Epidermal melanocyte (primary cell): ENCODE data around the gene ZNF680.
"Not testable (repeated sequence)": the region's sequence is repeated elsewhere in the genome, so short reads cannot be mapped to it uniquely, and the experiment has no call there.

Experiments
- DNase-seq: peaks from one replicate; pipeline ENCODE4 v3.0.0; 2011; ENCODE audit warnings: low spot score; ENCODE audit not compliant: insufficient read length

ZNF680 gene

DNA sequence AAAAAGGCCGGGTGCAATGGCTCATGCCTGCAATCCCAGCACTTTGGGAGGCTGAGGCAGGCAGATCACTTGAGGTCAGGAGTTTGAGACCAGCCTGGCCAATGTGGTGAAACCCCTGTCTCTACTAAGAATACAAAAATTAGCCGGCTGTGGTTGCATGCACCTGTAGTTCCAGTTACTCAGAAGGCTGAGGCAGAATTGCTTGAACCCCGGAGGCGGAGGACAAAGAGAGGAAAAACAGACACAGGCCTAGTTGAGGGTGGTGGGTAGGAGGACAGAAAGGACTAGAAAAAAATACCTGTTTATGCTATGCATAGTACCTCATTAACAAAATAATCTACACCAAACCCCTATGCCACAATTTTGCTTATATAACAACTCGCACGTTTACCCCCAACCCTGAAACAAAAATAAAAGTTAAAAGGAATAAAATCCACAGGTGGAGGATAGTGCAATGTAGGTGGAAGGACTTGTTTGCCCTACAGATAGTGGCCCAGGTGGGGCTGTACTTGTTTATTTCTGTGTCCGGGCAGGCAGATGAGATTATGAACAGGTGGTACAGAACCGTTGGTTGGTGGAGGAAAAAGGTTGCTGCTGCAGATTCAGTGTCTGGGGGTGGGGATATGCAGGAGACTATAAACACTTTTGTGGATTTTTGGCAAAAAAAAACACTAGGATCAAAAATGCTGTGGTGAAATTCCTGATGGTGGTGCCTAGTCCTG is 5.1 kb downstream of the ZNF680 start:
- no peak for DNase-seq

DNA sequence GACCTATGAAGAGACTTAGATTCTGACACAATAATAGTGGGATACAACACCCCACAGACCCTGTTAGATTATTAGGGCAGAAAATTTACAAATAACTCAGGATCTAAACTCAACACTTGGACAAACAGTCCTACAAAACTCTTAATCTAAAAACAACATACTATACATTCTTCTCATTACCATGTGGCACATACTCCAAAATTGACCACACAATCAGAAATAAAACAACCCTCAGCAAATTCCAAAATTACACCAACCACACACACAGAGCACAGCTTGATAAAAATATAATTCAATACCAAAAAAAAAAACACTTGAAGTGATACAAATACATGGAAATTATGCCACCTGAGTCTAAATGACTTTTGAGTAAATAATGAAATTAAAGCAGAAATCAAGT is 7.8 kb downstream of the ZNF680 start:
- DNase-seq, result no peak

DNA sequence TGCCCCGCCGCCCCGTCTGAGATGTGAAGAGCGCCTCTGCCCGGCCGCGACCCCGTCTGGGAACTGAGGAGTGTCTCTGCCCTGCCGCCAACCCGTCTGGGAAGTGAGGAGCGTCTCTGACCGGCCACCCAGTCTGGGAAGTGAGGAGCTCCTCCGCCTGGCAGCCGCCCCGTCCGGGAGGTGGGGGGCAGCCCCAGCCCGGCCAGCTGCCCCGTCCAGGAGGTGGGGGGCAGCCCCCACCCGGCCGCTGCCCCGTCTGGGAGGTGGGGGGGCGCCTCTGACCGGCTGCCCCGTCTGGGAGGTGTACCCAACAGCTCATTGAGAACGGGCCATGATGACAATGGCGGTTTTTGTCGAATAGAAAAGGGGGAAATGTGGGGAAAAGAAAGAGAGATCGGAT is 8.7 kb downstream of the ZNF680 start:
- DNase-seq, result not testable (repeated sequence)

DNA sequence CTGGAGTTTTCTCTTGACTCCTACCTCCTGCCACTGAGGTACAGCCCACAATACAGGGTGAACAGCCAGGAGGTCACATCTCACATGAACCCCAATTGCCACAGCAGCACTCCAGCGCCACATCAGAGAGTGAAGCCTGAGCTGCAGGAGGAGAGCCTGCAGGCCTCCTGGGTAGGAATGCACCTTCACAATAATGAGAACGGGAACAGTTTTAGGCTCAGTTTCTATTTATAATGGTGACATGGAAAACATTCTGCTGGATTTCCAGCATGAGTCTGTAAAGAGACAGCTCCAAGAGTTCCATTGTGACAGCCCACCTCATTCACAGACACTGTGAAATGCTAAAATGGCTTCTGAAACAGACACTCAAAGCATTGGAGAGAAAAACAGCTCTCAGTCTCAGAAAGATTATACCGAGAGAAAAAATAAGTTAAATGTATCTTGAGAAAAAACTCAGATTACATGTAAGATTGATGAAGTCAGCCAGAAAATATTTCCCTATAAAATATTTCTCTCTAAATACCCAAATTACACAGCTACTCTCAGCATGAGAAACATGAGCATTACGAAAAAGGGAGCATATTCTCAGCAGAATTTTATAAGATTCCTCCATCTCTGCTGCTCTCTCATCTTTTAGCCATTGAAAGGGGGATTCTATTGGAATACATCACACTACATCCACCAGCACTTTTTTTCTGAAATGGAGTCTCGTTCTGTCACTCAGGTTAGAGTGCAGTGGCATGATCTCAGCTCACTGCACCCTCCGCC is 11.3 kb downstream of the ZNF680 start:
- no peak for DNase-seq

DNA sequence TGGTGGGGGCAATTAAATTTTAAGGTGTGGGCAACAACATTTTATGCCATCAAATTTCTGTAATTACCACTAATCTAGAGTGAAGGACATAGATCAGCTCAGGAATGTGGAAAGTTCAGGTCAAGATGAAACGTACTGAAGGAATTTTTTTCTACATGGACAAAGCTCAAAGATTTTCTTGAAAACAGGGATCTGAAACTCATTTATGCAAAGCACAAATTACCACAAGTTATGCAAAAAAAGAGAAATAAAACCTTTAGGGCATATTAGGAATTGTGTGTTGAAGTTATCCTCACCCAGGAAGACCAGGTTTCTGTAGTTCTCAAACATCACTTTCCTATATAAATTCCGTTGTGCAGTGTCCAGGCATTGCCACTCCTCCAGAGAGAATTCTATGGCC is 18.9 kb downstream of the ZNF680 start:
- DNase-seq, result no peak

DNA sequence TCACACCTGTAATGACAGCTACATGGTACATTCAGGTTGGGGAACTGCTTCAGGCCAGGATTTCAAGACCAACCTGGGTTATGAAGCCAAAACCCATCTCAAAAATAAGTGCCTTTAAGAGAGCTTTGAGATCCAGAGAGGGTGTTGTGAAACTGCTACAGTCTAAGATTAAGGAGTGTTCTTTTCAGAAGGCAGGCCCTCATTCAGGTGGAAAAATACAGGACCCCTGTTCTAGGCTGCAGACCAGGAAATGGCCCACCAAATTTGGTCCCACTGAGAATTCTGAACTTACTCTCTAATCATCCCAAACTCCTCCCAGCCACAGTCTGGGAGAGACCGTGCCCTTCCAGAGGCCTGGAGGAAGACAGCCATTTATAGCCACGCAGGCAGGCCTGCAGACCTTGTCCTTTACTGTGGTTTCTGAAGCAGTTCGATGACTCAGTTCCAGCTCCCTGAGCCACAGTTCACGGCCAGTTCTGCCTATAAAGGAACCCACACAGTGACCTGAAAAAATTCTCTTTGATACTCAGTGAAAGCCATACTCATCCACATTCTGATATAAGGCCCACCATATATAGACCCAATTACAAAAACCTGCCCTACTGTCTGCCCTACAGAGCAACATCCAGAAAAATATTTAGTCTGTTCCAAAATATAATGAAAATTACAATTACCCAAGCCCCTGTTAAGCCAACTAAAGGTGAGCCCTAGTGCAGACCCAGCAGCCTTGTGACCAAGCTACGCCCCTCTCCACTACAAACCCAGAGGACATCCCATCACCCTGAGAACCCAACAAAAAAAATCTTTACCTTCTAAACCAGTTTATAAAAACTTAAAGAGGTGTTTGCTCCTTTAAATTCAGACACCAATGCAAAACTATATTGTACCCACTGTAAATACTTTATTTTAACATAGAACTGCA is 21.2 kb downstream of the ZNF680 start:
- no peak for DNase-seq

DNA sequence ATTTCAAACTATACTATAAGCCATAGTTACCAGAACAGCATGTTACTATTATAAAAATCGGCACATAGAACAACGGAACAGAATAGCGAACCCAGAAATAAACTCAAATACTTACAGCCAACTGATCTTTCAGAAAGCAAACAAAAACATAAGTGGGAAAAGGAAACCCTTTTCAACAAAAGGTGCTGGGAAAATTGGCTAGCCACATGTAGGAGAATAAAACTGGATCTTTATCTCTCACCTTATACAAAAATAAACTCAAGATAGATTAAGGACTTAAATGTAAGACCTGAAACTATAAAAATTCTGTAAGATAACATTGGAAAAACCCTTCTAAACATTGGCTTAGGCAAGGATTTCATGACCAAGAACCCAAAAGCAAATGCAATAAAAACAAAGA is 29.1 kb downstream of the ZNF680 start:
- no peak for DNase-seq

DNA sequence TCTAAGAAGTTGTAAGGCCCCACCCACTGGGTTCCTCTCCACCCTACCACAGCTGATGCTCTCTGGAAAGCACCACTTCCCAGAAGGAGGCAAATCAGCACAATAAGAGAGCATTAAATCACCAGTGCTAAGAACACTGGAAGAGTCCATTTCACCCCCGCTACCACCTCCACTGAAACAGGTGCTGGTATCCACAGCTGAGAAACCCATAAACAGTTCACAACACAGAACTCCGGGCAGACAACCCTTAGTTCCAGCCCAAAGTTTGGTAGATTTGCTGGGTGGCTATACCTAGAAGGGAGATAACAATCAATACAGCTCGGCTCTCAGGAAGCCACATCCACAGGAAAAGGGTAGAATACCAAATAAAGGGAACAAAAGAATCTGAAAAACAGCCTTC is 34.1 kb downstream of the ZNF680 start:
- DNase-seq, result no peak

DNA sequence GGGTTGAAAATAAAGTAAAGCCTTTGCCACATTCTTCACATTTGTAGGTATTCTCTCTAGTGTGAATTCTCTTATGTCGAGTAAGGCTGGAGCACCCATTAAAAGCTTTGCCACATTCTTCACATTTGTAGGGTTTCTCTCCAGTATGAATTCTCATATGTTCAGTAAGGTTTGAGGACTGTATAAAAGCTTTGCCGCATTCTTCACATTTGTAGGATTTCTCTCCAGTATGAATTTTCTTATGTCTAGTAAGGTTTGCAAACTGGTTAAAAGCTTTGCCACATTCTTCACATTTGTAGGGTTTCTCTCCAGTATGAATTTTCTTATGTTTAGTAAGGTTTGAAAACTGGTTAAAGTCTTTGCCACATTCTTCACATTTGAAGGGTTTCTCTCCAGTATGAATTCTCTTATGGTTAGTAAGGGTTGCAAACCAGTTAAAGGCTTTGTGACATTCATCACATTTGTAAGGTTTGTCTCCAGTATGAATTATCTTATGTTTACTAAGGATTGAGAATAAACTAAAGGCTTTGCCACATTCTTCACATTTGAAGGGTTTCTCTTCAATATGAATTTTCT is 41.4 kb downstream of the ZNF680 start:
- no peak for DNase-seq

DNA sequence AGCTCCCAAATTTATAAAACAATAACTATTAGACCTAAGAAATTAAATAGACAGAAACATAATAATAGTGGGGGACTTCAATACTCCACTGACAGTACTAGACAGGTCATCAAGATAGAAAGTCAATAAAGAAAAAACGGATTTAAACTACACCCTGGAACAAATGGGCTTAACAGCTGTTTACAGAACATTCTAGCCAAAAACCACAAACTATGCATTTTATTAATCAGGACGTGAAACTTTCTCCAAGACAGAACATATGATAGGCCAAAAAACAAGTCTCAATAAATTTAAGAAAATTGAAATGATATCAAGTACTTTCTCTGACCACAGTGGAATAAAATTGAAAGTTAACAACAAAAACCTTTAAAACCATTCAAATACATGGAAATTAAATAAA is 46.4 kb downstream of the ZNF680 start:
- DNase-seq, result no peak

DNA sequence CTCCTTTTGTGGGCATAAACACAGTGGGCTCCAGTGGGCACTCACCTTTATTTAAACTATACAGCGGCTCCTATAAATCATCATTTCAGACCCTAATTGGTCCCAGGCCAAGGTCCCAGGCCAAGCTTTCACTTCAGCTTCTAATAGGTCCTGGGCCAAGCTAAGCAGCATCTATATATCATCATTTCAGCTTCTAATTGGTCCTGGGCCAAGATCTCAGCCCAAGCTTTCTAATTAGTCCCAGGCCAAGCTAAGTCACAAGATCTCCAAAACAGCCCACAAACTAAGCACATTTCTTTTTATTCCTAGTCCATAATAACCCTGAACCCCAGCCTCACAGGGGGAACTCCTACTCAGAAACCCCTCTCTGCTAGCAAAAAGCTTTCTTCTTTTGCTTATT is 47.1 kb downstream of the ZNF680 start:
- DNase-seq, result no peak

DNA sequence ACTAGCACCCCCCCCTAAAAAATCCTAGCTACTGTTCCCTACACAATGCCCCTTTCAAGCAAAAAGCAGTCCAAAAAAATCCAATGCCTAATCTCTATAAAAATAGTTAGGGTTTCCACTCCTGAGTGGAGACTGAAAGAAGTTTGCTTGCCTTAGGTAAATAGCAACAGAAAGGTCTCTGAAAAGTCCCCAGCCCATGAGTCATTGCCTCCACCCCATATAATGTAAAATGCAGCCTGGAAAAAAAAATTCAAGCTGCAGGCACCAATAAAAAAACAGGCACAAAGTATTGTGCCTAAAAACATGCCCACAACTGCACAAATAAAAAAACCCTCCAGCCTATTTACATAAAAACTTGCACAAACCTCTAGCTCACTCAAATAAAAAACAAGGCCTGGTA is 47.5 kb downstream of the ZNF680 start:
- DNase-seq, result no peak

DNA sequence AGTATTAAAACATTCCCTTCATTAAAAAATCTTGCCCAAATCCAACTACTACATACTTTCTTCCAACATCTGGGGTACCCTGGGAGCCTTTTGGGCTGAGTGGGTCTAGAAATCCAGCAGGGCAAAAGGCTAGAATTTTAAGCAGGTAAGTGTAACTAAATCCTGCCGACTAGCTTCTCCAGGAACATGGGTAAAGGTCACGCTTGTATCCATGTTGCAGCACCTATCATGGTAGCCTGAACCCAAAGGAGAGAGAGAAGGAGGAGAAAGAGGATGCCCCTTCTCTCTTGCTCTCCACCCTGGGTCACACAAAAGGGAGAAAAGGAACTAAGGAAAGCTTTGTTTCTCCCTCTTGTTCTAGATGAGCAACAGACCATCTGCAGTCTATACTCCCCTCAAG is 53.3 kb downstream of the ZNF680 start:
- DNase-seq, result no peak

DNA sequence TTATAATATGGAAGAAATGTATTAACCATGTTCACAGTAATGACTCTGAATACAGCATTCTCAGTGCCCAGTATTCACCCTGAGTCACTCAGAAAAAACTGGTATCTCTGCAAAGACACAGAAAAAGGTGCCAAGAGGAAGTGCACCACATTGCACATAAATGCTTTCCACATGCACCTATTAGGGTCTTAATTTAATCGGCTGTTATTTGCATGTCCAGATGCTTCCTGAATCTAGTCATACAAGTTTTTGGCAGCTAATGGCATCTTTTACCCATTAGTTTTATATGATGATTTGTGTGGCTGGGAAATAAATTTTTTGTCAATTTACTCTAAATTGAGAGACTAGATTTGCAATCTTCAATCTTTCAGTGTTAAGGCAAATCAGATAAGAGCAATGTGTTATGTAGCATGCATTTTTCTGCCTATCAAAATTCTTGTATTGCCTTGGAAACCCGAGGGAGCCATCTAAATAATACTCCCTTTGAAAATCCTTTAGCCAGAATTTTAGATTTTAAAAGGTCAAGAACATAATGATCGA is 58.2 kb downstream of the ZNF680 start:
- DNase-seq, result no peak

DNA sequence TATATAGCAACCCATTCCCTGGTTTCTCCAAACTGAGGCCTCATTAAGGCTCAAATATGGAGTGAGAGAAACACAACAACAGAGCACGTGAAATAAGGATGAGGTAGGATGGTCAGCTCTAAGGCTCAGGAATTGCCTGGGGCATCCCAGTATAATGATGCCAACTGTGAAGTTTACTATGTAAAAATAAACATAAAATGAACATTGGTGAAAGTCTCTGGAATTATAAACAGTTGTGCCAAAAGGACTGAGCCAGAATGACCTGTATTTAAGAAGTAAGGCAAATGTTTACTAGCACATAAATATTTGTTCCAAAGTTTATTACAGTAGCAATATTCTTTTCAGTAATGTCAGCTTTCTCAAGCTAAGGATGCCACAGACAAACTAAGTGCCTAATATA is 64.6 kb downstream of the ZNF680 start:
- no peak for DNase-seq

DNA sequence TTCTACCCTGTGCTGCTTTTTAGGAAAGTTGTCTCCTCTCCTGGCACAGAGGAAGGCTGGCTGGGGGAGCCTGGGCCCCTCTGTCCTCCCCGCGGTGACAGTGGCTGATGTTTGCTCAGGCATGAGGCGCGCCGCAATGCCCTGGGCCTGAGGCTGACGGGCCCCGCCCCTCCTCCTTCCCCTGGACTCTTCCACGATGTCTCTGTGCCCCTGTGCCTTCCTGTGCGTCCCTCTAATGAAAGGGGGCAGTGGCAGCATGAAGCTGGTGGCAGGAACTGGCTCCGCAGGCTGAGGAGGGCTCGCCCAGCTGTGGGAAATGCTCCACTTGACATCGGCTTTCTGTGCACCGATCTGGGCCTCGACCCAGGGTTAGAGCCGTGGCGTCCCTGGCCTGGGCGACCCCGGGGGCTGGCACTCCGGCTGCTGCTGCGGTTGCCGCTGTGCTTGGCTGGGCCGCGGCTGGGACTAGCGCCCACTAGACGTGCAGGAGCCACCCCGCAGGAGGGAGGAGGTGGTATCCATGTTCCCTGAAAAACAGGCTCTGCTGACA is 67.9 kb downstream of the ZNF680 start:
- no peak for DNase-seq

DNA sequence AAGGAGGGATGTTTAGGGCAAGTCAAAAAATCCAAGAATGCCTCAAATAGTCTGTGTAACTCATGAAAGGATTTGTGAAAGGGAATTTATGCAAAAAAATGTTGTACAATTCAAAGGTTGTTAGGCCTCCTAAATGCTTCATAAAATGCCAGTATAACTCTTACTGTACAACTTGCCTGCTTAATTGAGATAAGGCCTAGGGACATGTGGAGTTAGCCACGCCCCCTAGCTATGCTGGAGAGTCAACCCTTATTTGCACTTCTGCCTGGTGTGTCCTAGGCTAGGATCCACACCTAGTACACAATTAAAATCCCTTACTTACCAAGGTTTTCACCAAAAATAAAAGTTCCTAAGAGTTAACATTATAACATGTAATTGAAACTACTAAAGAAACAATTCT is 77.2 kb downstream of the ZNF680 start:
- no peak for DNase-seq
